Limb (tissue), 2 donors: ENCODE measurements around the gene TRRAP.
A peak's percentile ranks its signal among the peaks of the same experiment; 100 is the strongest.
"Not testable (repeated sequence)": the region's sequence is repeated elsewhere in the genome, so short reads cannot be mapped to it uniquely, and the experiment has no call there.

ENCODE experiments used
- DNase-seq, 2 donors: peaks; one replicate each; pipeline ENCODE4 v3.0.0-alpha.2; 2016; ENCODE audit errors: extremely low spot score in 2 of 2

The TRRAP gene

GRCh38 chr7:98878365-98879197 lies at the start of gene TRRAP:
Gene TRRAP (plus strand): TSS chr7:98878532. CDS start chr7:98881151, 2,619 bp downstream.
- DNase-seq: peak; percentile 64 to 90

GRCh38 chr7:98830972-98831548 lies 47.3 kb upstream of the TRRAP start:
- DNase-seq: no peak

GRCh38 chr7:98831641-98832221 lies 46.6 kb upstream of the TRRAP start:
- no peak for DNase-seq

DNA sequence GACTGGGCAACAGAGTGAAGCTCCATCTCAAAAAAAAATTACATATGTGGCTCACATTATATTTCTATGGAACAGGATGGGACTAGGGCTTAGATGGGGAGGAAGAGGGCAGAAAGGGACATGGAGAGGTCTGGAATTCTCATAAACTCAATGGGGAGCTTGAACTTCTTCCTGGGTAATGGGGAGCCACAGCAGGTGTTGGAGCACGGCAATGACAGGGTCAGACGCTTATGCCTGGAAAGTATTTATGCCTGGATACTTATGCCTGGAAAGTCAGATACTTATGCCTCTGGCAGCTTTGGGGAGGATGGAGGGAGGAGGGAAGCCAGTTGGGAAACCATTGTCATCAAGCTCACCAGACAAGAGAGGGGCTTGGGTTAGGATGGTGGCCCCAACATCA lies 45.3 kb upstream of the TRRAP start:
- no peak for DNase-seq

GRCh38 chr7:98834949-98835348 lies 43.4 kb upstream of the TRRAP start:
- DNase-seq: no peak

DNA sequence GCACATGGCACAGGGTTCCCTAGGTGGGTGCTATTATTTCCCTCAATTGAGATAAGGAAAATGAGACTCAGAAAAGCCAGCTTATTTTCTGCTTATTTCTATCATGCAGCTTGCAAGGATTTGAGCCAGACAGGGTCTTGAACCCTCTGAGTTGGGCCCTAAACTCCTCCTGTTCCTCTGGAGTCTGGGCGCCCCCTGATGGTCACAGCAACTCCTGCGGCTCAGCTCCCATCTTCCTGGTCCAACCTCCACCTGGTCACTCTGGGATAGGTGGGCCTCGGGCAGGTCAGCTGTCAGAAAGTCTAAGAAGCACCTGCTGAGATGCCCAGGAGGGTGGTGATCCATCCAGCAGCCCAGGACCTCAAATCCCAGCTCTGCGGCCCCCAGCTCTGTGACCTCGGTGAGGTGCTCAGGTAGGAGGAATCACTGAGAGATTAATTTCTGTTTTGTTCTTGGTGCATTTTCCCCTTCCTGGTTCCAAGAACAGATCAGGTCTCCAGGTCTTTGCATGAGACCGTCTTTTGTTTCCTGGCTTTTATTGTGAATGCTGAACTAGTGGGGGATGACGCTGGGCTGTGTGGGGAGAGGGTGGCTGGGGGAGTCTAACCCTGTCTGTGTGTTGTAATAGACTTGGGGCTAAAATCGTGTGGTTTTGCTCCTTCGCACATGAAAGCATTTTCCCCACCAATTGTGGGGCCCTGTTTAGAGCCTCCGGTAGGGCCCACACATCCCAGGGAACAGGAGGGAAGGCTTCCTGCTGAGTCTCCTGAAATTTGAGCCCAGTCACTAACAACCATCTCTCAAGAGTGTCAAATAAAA lies 41.3 kb upstream of the TRRAP start:
- peak in 1 of 2 donors; percentile 67 for DNase-seq

DNA sequence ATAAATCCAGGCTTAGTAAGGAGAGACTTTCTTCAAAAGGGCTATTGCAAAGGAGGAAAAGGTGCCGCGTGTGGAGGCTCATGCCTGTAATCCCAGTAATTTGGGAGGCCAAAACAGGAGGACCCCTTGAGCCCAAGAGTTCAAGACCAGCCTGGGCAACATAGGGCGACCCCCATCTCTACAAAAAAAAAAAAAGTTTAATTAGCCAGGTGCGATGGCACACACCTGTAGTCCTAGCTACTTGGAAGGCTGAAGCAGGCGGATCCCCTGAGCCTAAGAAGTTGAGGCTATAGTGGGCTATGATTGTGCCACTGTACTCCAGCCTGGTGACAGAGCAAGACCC lies 40.7 kb upstream of the TRRAP start:
- DNase-seq: no peak

DNA sequence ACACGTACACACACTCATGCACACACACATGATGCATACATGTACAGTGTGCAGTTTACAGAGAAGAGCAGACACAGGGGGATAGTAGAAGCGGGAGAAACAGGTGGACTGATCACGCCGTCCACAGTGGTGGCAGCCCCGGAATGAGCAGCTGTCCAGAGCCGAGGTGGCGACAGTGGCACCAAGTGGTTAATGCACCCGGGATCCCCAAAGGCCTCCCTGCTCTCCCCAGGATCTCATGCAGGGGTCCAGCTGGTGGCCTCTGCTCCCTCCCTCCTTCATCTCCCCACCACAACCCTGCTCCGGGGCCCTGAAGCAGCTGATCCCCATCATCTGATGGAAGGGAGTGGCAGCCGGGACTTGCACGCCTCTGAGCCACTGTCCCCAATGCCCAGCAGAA lies 38.2 kb upstream of the TRRAP start:
- no peak for DNase-seq

DNA sequence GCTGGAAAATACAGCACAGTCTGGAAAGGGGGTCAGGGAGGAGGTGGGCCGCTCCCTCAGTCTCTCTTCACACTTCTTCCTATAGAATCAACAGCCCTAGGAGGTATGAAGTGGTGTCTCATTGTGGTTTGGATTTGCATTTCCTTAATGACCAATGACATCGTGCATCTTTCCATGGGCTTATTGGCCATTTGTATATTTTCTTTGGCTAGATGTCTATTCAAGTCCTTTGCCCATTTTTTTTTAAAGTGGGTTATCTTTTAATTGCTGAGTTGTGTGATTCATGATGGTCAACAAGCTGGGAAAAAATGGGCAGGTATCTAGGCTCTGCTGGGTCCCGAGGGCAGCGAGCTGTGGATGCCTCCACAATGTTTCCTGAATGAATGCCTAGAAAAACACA lies 37.6 kb upstream of the TRRAP start:
- no peak for DNase-seq

DNA sequence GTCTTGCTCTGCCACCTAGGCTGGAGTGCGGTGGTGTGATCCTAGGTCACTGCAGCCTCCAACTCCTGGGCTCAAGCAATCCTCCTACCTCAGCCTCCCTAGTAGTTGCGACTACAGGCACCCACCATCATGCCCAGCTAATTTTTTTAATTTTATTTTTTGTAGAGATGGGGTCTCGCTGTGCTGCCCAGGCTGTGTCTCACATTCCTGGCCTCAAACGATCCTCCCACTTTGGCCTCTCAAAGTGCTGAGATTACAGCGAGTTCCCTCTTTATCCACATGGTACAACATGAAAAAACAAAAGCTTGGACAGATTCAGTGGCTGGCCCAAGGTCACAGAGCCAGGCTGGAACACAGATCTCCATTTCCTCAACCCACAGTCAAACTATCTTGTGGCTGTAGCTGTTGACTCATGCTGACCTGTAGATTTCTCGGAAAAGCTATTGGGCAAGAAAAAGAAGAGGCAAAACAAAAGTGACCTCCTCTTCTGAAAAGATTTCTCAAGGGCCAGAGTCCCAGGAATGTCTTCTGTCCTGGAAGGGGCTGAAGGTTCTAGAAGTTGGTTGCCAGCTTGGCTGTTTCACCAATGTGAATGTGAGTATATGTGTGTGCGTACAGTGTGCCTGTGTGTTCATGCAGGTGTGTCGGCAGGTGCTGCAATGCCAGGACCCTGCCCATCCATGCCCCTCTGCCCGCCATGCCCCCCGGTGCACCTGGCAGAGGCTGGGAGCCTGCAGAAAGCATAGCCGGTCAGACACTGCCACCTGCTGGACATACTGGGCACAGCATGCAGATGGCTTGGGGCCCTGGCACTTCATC lies 36.9 kb upstream of the TRRAP start:
- DNase-seq: peak; percentile 25 to 81

DNA sequence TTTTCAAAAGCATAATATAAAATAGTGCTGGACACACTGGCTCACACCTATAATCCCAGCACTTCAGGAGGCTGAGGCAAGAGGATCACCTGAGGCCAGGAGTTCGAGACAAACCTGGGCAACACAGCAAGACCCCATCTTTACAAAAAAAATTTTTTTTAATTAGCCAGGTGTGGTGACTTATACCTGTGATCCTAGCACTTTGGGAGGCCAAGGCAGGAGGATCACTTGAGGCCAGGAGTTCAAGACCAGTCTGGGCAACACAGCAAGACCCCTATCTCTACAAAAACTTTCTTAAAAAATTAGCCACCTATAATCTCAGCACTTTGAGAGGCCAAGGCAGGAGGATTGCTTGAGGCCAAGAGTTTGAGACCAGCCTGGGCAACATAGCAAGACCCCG lies 35.8 kb upstream of the TRRAP start:
- DNase-seq: not testable (repeated sequence)

- DNase-seq: no peak
Measured at GRCh38 chr7:98848918-98849317, 29.4 kb upstream of the TRRAP start.

- no peak for DNase-seq
Measured at GRCh38 chr7:98852826-98853225, 25.5 kb upstream of the TRRAP start.

- no peak for DNase-seq
Measured at GRCh38 chr7:98855610-98856422, 22.5 kb upstream of the TRRAP start.

- no peak for DNase-seq
Measured at GRCh38 chr7:98860071-98860470, 18.3 kb upstream of the TRRAP start.

- DNase-seq: no peak
Measured at GRCh38 chr7:98862203-98862602, 16.1 kb upstream of the TRRAP start.

DNA sequence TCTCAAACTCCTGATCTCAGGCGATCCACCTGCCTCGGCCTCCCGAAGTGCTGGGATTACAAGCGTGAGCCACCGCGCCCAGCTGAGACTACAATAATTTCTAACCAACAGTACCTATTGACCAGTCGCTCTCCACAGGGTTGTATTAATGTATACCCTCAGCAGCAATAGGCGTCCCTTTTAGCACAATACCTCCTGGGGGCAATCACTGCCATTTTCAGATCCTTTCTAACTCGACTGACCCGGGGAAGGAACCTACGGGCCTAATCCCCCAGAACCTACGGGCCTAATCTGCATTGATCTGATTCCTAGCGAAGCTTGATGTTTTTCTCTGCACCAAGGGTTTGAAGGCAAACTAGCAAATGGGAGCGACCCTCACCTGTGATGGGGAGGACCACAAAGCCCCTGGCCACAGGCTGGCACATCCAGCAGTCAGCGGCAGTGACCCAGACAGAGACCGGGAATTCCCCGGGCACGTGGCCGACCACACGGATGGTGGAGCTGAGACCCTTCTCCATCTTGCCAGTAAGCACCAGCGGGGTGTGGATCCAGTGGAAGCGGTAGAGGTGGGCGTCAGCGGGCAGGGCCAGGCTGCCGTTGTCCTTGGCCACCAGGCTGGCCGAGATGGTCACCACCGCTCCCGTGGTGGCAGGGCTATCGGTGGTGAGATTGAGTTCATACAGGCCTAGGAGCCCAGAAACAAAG lies 15.5 kb upstream of the TRRAP start:
- no peak for DNase-seq

- no peak for DNase-seq
Measured at GRCh38 chr7:98863601-98864000, 14.7 kb upstream of the TRRAP start.

DNA sequence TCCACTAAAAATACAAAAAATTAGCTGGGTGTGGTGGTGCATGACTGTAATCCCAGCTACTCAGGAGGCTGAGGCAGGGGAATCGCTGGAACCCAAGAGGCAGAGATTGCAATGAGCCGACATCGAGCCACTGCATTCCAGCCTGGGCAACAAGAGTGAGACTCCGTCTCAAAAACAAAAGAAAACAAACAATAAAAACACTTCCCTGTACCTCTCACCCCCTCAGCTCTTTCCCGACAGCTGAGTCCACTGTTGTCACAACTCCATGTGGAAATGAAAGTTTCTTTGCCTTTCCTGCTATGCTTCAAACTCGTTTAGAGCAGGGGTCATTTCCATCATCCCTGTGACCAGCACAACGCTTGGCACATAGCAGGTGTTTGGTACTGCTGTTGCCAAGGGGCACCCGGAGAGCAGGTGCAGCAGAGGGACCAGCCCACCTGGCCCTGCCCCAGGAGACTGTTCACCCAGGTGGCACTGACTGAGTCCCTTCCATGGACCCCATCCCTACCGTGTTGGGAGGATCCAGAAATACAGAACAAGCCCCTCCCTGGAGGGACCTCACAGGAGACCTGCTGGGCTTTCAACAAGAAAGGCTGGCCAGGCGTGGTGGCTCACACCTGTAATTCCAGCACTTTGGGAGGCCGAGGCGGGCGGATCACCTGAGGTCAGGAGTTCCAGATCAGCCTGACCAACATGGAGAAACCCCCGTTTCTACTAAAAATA lies 13.4 kb upstream of the TRRAP start:
- DNase-seq: no peak
